ENCODE results near the gene MEGF11. TPM values are rescaled to one million over a fixed set of nuclear protein-coding genes. Genes with fewer than 3 reads are reported as not detected.

The MEGF11 gene
- total RNA-seq, result not detected

GRCh38 chr15:66253418-66254088, at the start of gene MEGF11:
Gene MEGF11 (minus strand): TSS chr15:66253750. CDS start chr15:66128403, 125,347 bp downstream.
- ATAC-seq (peak; percentile 49), DNase-seq (peak; percentile 15 to 36 (median 20))
- intact Hi-C loops (cut with DNase I), result no loop called here
- TF ChIP-seq CTCF (IDR thresholded peaks at IDR 0.05) (no peak), POLR2A (IDR thresholded peaks at IDR 0.05) (no peak)
- H3K27ac ChIP-seq, result no peak within 1 kb of the TSS
- WGBS, 2 donors, result 0 to 3% methylated on average over 13 to 44 of the region's 64 CpGs
- peak within 1 kb of the TSS; percentile 32 to 35 for H3K4me3 ChIP-seq
- peaks cover 25% of the 10 kb centered on the region for H3K4me1 ChIP-seq
- no peaks in the 10 kb centered on the region for H3K36me3 ChIP-seq (replicated peaks in 1 of 2; ENCODE audit: insufficient read depth in 1 of 2, low read depth in 2 of 2)
- no peaks in the 10 kb centered on the region for H3K9me3 ChIP-seq
- peaks cover 0 to 16% of the 10 kb centered on the region in 2 donors for H3K27me3 ChIP-seq

DNA sequence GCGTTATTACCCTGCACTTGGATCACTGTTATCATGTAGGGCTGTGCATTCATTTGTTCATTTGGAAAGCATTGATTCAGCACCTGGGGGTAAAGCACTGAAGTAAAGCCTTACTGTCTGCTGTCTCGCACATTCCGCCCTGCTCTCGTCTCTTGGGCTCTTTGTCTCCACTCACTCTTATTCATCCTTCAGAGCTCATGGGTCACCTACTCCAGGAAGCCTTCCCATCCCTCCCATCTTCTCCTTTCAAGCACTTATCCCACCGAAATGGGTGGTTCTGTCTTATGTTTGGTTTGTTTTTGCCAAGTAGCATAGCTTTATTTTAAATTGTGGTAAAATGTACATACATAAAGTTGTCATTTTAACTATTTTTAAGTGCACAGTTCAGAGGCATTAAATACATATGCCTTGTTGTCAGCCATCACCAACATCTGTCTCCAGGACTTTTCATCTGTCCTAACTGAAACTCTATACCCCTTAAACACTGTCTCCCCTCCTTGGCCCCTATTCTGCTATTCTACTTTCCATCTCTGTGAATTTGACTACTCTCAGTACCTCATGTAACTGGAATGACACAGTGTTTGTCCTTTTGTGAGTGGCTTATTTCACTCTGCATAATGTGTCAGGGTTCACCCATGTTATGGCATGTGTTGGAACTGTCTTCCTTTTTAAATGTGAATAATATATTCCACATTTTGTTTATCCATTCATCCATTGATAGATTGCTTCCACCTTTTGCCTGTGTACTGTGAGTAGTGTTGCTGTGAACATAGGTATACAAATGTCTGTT, 49.1 kb upstream of the MEGF11 start:
- TF ChIP-seq CTCF (IDR thresholded peaks at IDR 0.05) (no peak), POLR2A (IDR thresholded peaks at IDR 0.05) (no peak)
- H3K9me3 ChIP-seq, result no peaks in the 10 kb centered on the region
- no peaks in the 10 kb centered on the region for H3K36me3 ChIP-seq (replicated peaks in 1 of 2; ENCODE audit: insufficient read depth in 1 of 2, low read depth in 2 of 2)
- WGBS, 2 donors, result 76 to 96% methylated on average over 5 of the region's 5 CpGs
- no peaks in the 10 kb centered on the region for H3K4me1 ChIP-seq
- intact Hi-C loops (cut with DNase I), result no loop called here
- H3K27me3 ChIP-seq, result no peaks in the 10 kb centered on the region
- H3K27ac ChIP-seq, result no peak overlapping the region
- H3K4me3 ChIP-seq, result no peak overlapping the region
- ATAC-seq (no peak), DNase-seq (no peak)

DNA sequence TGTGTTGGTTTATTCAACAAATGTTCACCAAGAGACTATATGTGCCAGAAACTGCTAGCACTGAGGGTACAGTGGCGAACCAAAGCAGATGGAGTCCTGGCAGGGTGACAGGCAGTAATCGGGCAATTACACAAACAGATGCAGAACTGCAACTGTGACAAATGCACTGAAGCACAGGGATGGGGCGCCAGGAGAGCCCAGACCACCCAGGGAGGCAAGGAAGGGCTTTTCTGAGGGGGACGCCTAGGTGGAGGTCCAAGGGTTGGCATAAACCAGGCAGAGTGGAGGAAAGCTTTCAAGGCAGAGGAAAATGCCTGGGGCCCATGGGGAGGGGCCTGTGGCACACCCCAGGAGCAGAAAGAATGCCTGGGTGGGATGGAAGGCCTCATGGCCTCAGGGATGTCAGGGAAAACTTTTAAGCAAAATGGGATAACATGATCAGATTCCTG, 45.3 kb upstream of the MEGF11 start:
- H3K9me3 ChIP-seq, result no peaks in the 10 kb centered on the region

GRCh38 chr15:66296186-66296585, 42.6 kb upstream of the MEGF11 start:
- Histone ChIP-seq H3K27ac (no peak overlapping the region), H3K4me1 (peaks cover 41% of the 10 kb centered on the region), H3K27me3 (no peaks in the 10 kb centered on the region), H3K36me3 (replicated peaks in 1 of 2; ENCODE audit: insufficient read depth in 1 of 2, low read depth in 2 of 2) (no peaks in the 10 kb centered on the region), H3K9me3 (no peaks in the 10 kb centered on the region), H3K4me3 (no peak overlapping the region)
- WGBS, 2 donors, result 53 to 59% methylated on average over 5 of the region's 5 CpGs
- intact Hi-C loops (cut with DNase I), result no loop called here
- TF ChIP-seq CTCF (IDR thresholded peaks at IDR 0.05) (no peak), POLR2A (IDR thresholded peaks at IDR 0.05) (no peak)
- ATAC-seq (no peak), DNase-seq (no peak)

More for the DNA sequence above, 45.3 kb upstream of the MEGF11 start:
- intact Hi-C loops (cut with DNase I), result no loop called here
- peak; percentile 13 for ATAC-seq
- TF ChIP-seq CTCF (IDR thresholded peaks at IDR 0.05) (no peak), POLR2A (IDR thresholded peaks at IDR 0.05) (no peak)
- Histone ChIP-seq H3K36me3 (replicated peaks in 1 of 2; ENCODE audit: insufficient read depth in 1 of 2, low read depth in 2 of 2) (no peaks in the 10 kb centered on the region), H3K4me3 (no peak overlapping the region), H3K27me3 (no peaks in the 10 kb centered on the region), H3K4me1 (peaks cover 28% of the 10 kb centered on the region), H3K27ac (no peak overlapping the region)
- peak; percentile 55 to 81 (median 60) for DNase-seq
- WGBS, 2 donors, result 57 to 58% methylated on average over 4 of the region's 4 CpGs
